ENCODE results near the gene GNG8. TPM values are rescaled to one million over a fixed set of nuclear protein-coding genes. Genes with fewer than 3 reads are reported as not detected.

The GNG8 gene
- total RNA-seq, 4 donors from 2014 or later: not detected

DNA sequence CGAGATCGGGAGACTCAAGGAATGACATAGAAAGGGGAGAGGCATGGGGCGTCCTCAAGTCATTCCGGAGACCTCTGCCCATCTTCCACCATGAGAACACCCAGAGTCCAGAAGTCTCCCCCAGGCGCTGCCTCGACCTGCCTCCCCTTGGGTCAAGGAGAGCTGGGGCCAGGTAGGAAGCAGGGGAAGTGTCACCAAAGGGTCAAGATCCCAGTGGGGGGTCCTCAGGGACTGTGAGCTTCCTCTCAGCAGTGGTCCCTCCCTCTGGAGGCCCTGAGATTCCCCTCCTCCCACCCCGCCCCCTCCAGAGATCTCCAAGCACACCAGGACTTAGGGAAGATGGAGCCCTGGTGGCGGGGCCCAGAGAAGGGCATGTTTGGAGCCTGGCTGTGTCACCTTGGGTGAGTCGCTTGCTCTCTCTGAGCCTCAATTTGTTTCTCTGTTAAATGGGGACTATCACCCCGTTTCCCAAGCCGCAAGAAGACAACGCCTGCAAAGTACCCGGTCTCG, 24.1 kb upstream of the GNG8 start:
- Histone ChIP-seq H3K27ac (peak overlapping the region in 3 of 4 donors; percentile 59 to 74 (median 68)), H3K36me3 (no peaks in the 10 kb centered on the region), H3K27me3 (peaks cover 3 to 19% of the 10 kb centered on the region in 2 donors), H3K4me3 (peak overlapping the region; percentile 34 to 59 (median 58)), H3K4me1 (peaks cover 0 to 26% (median 14%) of the 10 kb centered on the region in 4 donors), H3K9me3 (no peaks in the 10 kb centered on the region)
- no peak for DNase-seq
- TF ChIP-seq POLR2A (IDR thresholded peaks at IDR 0.05) (no peak), CTCF (IDR thresholded peaks at IDR 0.05) (no peak)

DNA sequence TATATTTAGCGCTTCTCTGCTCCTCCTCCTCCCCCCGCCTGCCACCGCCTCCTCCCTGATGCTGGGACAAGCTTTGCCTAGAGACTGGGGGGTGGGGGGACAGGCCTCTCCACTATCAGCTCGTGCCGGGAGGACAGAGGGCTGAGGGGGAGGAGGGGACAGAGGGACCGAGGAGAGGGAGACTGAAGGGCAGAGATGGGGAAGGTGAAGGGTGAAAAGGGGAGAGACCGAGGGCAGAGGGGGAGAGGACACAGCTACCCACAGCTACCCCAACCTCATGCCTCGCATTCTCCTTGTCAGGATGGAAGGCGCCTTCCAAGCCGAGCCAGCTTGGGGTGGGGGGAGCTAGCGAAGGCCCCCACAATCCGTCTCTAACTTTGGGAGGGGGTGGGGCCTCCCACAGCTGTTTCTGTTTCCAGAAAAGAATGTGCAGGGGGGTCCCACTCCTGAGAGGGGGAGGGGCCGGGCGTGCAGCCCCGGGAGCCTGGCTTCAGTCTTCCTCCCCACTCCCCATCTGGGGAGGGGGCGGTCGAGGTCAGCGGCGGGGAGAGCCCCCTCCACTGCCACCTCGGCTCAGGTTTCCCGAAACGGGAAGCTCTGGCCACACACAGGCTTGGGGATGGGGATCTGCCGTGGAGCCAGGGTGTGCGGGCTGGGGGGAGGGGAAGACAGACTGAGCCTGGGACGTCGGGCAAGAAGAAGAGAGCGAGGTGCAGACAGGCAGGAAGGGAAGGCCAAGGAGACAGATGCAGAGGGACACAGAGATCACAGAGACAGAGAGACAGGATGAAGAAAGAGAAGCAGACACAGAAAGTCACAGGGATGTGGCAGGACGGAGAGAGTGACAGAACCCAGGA, 23.4 kb upstream of the GNG8 start:
- Histone ChIP-seq H3K4me1 (peaks cover 0 to 26% (median 14%) of the 10 kb centered on the region in 4 donors), H3K27me3 (peaks cover 3 to 19% of the 10 kb centered on the region in 2 donors), H3K27ac (peak overlapping the region in 3 of 4 donors; percentile 59 to 74 (median 68)), H3K36me3 (no peaks in the 10 kb centered on the region), H3K9me3 (no peaks in the 10 kb centered on the region), H3K4me3 (peak overlapping the region in 3 of 4 donors; percentile 58 to 59 (median 58))
- no peak for DNase-seq
- no peak for TF ChIP-seq POLR2A (IDR thresholded peaks at IDR 0.05)
- no peak for TF ChIP-seq CTCF (IDR thresholded peaks at IDR 0.05)

DNA sequence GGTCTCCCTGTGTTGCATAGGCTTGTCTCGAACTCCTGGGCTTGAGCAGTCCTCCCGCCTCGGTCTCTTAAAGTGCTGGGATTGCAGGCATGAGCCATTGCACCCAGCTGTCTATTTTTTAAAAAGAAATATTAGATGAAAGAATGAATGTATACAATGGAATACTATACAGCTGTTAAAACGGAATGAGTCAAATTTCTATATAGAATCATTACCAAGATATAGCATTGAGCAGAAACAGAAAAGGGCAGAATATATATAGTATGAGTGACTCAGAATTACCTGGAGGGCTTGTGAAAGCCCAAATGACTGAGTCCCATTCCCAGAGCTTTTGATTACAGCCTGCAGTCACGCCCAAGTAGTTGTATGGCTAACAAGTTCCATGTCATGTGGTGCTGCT, 20.5 kb upstream of the GNG8 start:
- Histone ChIP-seq H3K27ac (no peak overlapping the region), H3K4me1 (peaks cover 0 to 19% (median 14%) of the 10 kb centered on the region in 4 donors), H3K9me3 (no peaks in the 10 kb centered on the region), H3K4me3 (no peak overlapping the region), H3K36me3 (no peaks in the 10 kb centered on the region), H3K27me3 (peaks cover 3 to 19% of the 10 kb centered on the region in 2 donors)
- no peak for DNase-seq
- TF ChIP-seq CTCF (IDR thresholded peaks at IDR 0.05) (no peak), POLR2A (IDR thresholded peaks at IDR 0.05) (no peak)

DNA sequence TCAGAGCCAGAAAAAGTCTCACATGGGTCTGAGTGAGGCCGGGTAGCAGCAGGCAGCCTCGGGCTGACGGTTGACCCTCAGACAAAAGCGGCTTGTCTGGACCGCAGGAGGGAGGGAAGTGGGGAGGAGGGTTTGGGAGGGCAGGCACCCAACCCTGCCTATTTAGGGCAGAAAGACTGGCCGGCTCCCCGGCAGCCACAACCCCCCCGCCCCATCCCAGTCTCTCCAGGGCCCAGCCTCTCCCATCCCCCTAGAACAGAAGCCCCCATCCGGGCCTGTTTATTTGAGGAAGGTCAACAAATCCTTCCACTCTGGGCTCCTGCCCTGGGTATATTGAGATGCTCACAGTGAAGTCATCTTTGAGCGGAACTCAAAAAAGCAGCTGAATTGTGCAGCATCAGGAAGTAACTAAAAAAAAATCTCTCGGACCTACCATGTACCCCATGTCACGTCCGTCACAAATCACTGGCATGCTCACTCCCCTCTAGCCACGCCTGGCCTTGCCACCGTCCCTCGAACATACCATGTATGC, 18.7 kb upstream of the GNG8 start:
- H3K9me3 ChIP-seq: no peaks in the 10 kb centered on the region
- peak overlapping the region in 2 of 4 donors; percentile 70 for H3K27ac ChIP-seq
- H3K4me3 ChIP-seq: no peak overlapping the region
- no peaks in the 10 kb centered on the region for H3K36me3 ChIP-seq
- no peak for DNase-seq
- TF ChIP-seq CTCF (IDR thresholded peaks at IDR 0.05) (no peak), POLR2A (IDR thresholded peaks at IDR 0.05) (no peak)
- H3K27me3 ChIP-seq: peaks cover 0 to 15% of the 10 kb centered on the region in 2 donors
- H3K4me1 ChIP-seq: peaks cover 0 to 7% (median 3%) of the 10 kb centered on the region in 4 donors

DNA sequence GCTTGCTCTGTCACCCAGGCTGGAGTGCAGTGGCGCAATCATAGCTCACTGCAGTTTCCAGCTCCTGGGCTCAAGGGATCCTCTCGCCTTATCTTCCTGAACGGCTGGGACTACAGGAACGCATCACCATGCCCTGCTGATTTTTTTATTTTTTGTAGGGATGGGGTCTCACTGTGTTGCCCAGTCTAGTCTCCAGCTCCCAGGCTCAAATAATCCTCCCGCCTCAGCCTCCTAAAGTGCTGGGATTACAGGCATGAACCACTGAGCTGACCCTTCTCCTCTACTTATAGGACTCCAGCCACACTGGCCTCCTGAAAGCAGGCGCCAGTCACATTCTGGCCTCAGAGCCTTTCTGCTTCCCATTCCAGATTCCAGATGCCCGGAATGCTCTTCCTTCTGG, 14.4 kb upstream of the GNG8 start:
- H3K27ac ChIP-seq: no peak overlapping the region
- TF ChIP-seq CTCF (IDR thresholded peaks at IDR 0.05) (no peak), POLR2A (IDR thresholded peaks at IDR 0.05) (no peak)
- no peaks in the 10 kb centered on the region for H3K36me3 ChIP-seq
- no peaks in the 10 kb centered on the region for H3K9me3 ChIP-seq
- DNase-seq: no peak
- peaks cover 0 to 5% of the 10 kb centered on the region in 2 donors for H3K27me3 ChIP-seq
- no peak overlapping the region for H3K4me3 ChIP-seq
- H3K4me1 ChIP-seq: no peaks in the 10 kb centered on the region

Measured in Peyer's patch (tissue), 4 donors.